B cell (primary cell): ENCODE measurements around the gene GORAB.

Source experiments
- EZH2 ChIP-seq: IDR thresholded peaks from 2 replicates; pipeline ENCODE4 v1.6.1; 2012; ENCODE audit warnings: borderline replicate concordance, low read depth, mild to moderate bottlenecking, moderate library complexity, low read length; ENCODE audit not compliant: insufficient read depth, poor library complexity, severe bottlenecking
- TF ChIP-seq, protein P1 (sequence below): fragments of 200-600 bp; IDR thresholded peaks from one replicate; pipeline ENCODE4 v1.8.0; 2022; ENCODE audit warnings: antibody characterized with exemption, mild to moderate bottlenecking

DNA sequence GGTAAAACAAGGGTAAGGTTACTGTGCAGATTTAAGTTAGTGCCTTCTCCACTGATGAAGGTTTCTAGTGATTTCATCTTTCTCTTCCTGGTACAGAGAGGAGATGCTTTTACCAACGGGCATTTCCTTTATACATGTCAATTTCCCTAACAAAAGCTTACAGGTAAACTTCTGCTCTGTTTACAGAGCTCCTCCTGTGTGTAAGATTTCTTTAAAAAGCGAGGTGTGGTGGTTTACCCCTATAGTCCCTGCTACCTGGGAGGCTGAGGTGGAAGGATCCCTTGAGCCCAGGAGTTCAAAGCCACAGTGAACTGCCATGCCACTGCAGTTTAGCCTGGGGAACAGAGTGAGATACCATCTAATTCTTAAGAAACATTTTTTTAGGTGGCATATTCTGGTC lies 40.7 kb upstream of the GORAB start:
- TF ChIP-seq, protein P1, sequence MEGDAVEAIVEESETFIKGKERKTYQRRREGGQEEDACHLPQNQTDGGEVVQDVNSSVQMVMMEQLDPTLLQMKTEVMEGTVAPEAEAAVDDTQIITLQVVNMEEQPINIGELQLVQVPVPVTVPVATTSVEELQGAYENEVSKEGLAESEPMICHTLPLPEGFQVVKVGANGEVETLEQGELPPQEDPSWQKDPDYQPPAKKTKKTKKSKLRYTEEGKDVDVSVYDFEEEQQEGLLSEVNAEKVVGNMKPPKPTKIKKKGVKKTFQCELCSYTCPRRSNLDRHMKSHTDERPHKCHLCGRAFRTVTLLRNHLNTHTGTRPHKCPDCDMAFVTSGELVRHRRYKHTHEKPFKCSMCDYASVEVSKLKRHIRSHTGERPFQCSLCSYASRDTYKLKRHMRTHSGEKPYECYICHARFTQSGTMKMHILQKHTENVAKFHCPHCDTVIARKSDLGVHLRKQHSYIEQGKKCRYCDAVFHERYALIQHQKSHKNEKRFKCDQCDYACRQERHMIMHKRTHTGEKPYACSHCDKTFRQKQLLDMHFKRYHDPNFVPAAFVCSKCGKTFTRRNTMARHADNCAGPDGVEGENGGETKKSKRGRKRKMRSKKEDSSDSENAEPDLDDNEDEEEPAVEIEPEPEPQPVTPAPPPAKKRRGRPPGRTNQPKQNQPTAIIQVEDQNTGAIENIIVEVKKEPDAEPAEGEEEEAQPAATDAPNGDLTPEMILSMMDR, result no peak
- TF ChIP-seq EZH2, result no peak
